Cardiac muscle cell (in vitro differentiated cells and primary cell): ENCODE data around the gene ATP5F1C. TPM values are rescaled to one million over a fixed set of nuclear protein-coding genes. Genes with fewer than 3 reads are reported as not detected.
"Not testable (repeated sequence)": the region's sequence is repeated elsewhere in the genome, so short reads cannot be mapped to it uniquely, and the experiment has no call there.

ENCODE experiments used
- DNase-seq, 2 donors: peaks; one replicate each; pipeline versions ENCODE4 v3.0.0 to v3.0.0-alpha.2; 2010 to 2017; ENCODE audit warnings: low read depth in 1 of 2, low spot score in 1 of 2
- H3K27ac ChIP-seq: fragments of 200-600 bp; sonication (generic); 2 replicates; pipeline ENCODE4 v1.5.1; 2016
- H3K27me3 ChIP-seq: fragments of 200-600 bp; sonication (generic); 2 replicates; pipeline ENCODE4 v1.6.0; 2016; ENCODE audit warnings: control low read depth
- H3K36me3 ChIP-seq: fragments of 200-600 bp; sonication (generic); 2 replicates; pipeline ENCODE4 v1.5.1; 2016; ENCODE audit warnings: control low read depth
- H3K4me1 ChIP-seq: fragments of 200-600 bp; sonication (generic); 2 replicates; pipeline ENCODE4 v1.8.1; 2017; ENCODE audit warnings: low read depth, mild to moderate bottlenecking, mixed run types
- H3K4me3 ChIP-seq: fragments of 200-600 bp; sonication (generic); 2 replicates; pipeline ENCODE4 v1.5.1; 2016; ENCODE audit warnings: mild to moderate bottlenecking
- H3K9me3 ChIP-seq: fragments of 200-600 bp; sonication (generic); 2 replicates; pipeline ENCODE4 v1.5.1; 2017; ENCODE audit warnings: low read depth, mild to moderate bottlenecking, control low read depth
- polyA plus RNA-seq: library from polyadenylated mRNA; unstranded; fragments of >200 nt; fragmentation: Nextera tagmentation; extraction: Ambion mirVana; gene quantifications from 2 replicates; pipeline ENCODE4 v1.2.1, GENCODE V29; 2016
- total RNA-seq: library from RNA; depleted of rRNA; stranded (reverse); fragments of >200 nt; gene quantifications from 2 replicates; pipeline ENCODE4 v1.2.3, GENCODE V29; 2016
- TF ChIP-seq, protein P1 (sequence below): IDR thresholded peaks from 2 replicates; pipeline ENCODE4 v1.5.1; 2012; ENCODE audit warnings: low read depth, mild to moderate bottlenecking, low read length

ATP5F1C gene
- total RNA-seq (341 and 498 TPM in 2 replicates), polyA plus RNA-seq (714 and 811 TPM in 2 replicates)

DNA sequence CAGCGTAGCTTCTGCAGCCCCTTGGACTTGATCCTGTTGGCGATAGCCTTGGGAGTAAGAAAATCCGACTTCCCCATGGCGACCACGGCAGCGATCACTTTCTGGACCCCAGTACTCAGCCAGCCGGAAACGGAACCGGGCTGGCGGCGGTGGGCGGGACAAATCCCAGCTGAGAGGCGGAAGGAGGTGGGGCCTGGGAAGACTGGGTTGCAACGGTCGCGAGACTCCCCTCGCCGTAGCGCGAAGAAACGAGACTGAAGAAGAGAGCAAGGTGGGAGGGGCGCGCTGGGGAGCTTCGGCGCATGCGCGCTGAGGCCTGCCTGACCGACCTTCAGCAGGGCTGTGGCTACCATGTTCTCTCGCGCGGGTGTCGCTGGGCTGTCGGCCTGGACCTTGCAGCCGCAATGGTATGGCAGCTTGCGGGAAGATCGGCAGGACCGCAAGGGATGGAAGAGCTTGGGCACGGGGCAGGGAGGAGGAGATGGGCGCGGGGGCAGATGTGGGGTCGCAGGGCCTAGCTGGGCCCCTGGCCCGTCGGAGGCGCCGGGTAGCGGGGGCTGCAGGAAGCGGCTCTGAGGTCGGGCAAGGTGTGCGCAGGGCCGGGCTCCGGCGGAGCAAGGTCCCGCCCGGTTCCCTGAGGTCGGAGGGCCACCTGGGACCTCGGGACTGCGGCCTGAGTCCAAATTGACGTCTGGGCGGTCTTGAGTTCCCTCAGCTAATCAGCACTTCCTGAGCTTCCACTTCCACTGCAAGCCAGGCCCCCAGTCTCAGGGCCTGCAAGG is at the start of gene ATP5F1C, which contains the start of gene KIN:
ATP5F1C (plus strand) TSS at position 321 of the 782 bp plus-strand sequence; CDS start at position 352, 31 bp downstream.
KIN (minus strand) TSS at position 137 of the 782 bp plus-strand sequence; CDS start at position 77, 60 bp downstream.
- Histone ChIP-seq H3K4me3 (peak within 1 kb of the TSS; percentile 58), H3K27ac (peak within 1 kb of the TSS; percentile 88), H3K36me3 (no peaks in the 10 kb centered on the region), H3K4me1 (peaks cover 18% of the 10 kb centered on the region), H3K27me3 (no peaks in the 10 kb centered on the region), H3K9me3 (no peaks in the 10 kb centered on the region)
- TF ChIP-seq, protein P1, sequence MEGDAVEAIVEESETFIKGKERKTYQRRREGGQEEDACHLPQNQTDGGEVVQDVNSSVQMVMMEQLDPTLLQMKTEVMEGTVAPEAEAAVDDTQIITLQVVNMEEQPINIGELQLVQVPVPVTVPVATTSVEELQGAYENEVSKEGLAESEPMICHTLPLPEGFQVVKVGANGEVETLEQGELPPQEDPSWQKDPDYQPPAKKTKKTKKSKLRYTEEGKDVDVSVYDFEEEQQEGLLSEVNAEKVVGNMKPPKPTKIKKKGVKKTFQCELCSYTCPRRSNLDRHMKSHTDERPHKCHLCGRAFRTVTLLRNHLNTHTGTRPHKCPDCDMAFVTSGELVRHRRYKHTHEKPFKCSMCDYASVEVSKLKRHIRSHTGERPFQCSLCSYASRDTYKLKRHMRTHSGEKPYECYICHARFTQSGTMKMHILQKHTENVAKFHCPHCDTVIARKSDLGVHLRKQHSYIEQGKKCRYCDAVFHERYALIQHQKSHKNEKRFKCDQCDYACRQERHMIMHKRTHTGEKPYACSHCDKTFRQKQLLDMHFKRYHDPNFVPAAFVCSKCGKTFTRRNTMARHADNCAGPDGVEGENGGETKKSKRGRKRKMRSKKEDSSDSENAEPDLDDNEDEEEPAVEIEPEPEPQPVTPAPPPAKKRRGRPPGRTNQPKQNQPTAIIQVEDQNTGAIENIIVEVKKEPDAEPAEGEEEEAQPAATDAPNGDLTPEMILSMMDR = no peak
- DNase-seq = peak; percentile 98

DNA sequence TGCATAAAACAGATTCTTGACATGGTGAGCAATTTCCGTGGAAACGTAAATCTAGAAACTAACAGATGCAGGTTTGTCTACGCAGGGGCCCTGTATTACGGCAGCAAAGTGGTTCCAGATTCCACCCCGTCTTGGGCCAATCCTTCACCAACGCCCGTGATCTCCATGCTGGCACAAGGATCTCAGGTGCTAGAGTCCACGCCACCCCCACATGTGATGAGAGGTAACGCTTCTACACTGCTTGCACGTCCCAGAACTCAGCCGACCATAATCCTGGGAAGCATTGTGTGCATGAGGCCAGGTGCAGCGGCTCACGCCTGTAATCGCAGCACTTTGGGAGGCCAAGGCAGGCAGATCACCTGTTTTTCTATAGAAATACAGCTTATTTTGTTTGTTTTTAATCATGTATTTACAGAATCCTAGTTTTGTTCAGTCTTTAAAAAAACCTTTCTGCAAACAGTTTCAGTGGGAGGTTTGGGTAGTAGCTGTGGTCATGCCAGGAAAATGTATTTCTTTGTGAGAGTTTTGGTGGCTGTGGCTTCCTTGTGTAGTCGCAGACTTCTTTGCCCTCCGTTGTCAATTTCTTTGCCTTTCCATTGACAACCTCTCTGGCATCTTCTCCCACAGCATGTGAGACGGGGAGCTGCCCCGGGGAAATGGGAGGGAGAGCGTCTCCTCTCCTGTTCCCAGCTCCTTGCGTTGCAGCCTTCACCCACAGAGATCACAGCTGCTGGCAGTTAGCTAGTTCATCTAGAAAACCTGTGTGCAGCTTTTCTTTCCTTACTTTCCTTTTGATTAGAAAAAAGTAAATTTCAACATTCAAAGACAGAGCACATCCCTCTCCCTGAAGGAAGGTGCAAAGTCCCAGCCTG is 49.2 kb upstream of the ATP5F1C start:
- no peaks in the 10 kb centered on the region for H3K36me3 ChIP-seq
- TF ChIP-seq, protein P1 = no peak
- DNase-seq = no peak
- no peak overlapping the region for H3K27ac ChIP-seq
- H3K4me3 ChIP-seq = no peak overlapping the region
- no peaks in the 10 kb centered on the region for H3K27me3 ChIP-seq
- H3K4me1 ChIP-seq = no peaks in the 10 kb centered on the region
- no peaks in the 10 kb centered on the region for H3K9me3 ChIP-seq

DNA sequence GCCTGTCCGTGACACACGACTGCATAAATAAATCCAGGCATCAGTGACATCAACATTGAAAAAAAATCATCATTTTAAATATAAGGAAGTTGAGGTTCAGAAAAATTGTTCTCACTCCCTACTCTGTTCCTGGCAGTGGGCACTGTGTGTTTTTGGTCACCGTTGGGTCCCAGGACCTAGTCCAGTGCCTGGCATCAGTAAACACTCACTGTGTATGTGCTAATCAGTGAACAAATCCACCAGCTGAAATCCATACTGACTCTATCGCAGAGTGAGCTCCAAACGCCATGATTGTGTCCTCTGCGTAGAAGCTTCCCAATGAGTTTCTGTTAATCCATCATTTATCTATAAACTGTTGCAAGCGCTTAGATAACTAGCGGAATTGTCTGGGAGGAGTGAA is 43.7 kb upstream of the ATP5F1C start:
- no peaks in the 10 kb centered on the region for H3K4me1 ChIP-seq
- H3K36me3 ChIP-seq = no peaks in the 10 kb centered on the region
- no peaks in the 10 kb centered on the region for H3K27me3 ChIP-seq
- no peak for DNase-seq
- H3K4me3 ChIP-seq = no peak overlapping the region
- TF ChIP-seq, protein P1 = no peak
- H3K27ac ChIP-seq = no peak overlapping the region
- no peaks in the 10 kb centered on the region for H3K9me3 ChIP-seq

DNA sequence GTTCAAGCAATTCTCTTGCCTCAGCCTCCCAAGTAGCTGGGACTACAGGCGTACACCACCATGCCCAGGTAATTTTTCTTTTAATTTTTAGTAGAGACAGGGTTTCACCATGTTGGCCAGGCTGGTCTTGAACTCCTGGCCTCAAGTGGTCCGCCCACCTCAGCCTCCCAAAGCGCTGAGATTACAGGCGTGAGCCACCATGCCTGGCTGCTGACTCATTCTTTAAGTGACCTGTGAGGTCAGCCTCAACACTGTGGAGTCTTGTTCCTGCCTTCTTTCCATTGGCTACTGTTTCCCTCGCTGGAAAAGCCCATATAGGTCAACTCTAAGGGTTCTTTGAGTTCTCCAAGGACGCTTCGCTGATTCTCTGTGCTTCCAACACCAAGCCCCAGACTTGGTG is 39.3 kb upstream of the ATP5F1C start:
- H3K36me3 ChIP-seq, H3K4me3 ChIP-seq, H3K4me1 ChIP-seq, H3K27me3 ChIP-seq, H3K27ac ChIP-seq, H3K9me3 ChIP-seq: not testable (repeated sequence)
- peak in 1 of 2 donors; percentile 20 for DNase-seq

DNA sequence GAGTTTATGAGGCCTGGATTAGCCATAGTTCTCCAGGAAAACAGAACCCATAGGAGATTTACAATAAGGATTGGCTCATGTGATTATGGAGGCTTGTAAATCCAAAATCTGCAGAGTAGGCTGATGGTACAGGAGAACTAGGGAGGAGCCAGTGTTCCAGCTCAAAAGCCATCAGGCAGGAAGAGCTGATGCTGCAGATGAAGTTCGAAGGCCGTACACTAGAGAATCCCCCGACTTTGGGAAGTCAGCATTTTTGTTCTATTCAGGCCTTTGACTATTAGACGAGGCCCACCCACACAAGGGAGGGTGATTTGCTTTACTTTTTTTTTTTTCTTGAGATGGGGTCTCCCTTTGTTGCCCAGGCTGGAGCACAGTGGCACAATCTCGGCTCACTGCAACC is 37.8 kb upstream of the ATP5F1C start:
- peaks cover 18% of the 10 kb centered on the region for H3K36me3 ChIP-seq
- no peak for DNase-seq
- H3K27ac ChIP-seq = no peak overlapping the region
- TF ChIP-seq, protein P1 = no peak
- H3K9me3 ChIP-seq = no peaks in the 10 kb centered on the region
- H3K4me3 ChIP-seq = no peak overlapping the region
- H3K27me3 ChIP-seq = no peaks in the 10 kb centered on the region
- no peaks in the 10 kb centered on the region for H3K4me1 ChIP-seq
